ENCODE measurements around the gene TTBK1. TPM values are rescaled to one million over a fixed set of nuclear protein-coding genes. Genes with fewer than 3 reads are reported as not detected.
A peak's percentile ranks its signal among the peaks of the same experiment; 100 is the strongest.

The TTBK1 gene
- total RNA-seq, 2 experiments from 2014 or later, result 0.09 to 0.11 TPM

- intact Hi-C loops (cut with micrococcal nuclease), result no loop called here
- ATAC-seq, result no peak
- ChIA-PET CTCF (interaction anchor here (1.2 kb wide), 1 partner anchor 22 kb away, joined by 4 read pairs; the partner anchor contains the start of gene DNPH1), POLR2A (no interaction called here)
- Mint-ChIP-seq H3K4me1 (ENCODE audit: low read depth) (peaks cover 31% of the 10 kb centered on the region), H3K27ac (no peak overlapping the region), H3K36me3 (ENCODE audit: low read depth) (no peaks in the 10 kb centered on the region), H3K4me3 (no peak overlapping the region), H3K9me3 (no peaks in the 10 kb centered on the region), H3K27me3 (peaks cover 29% of the 10 kb centered on the region)
- no peak for TF ChIP-seq CTCF (IDR thresholded peaks at IDR 0.05)
- DNase-seq, result peak; percentile 49
These were observed 7.7 kb downstream of the TTBK1 start for GRCh38 chr6:43250992-43251373.

- H3K36me3 Mint-ChIP-seq (ENCODE audit: low read depth), result no peaks in the 10 kb centered on the region
- no peak for TF ChIP-seq CTCF (IDR thresholded peaks at IDR 0.05)
- no peak for DNase-seq
- no peak overlapping the region for H3K27ac Mint-ChIP-seq
- no peaks in the 10 kb centered on the region for H3K9me3 Mint-ChIP-seq
- ChIA-PET CTCF (interaction anchor here (1.6 to 2.8 kb wide), 4 partner anchors 9 to 145 kb away, joined by 3 to 14 read pairs (median 4); partner anchors contain the start of gene DNPH1), POLR2A (no interaction called here)
- no peak for ATAC-seq
- H3K4me1 Mint-ChIP-seq (ENCODE audit: low read depth), result peaks cover 28% of the 10 kb centered on the region
- peaks cover 25% of the 10 kb centered on the region for H3K27me3 Mint-ChIP-seq
- intact Hi-C loops (cut with micrococcal nuclease), result no loop called here
- no peak overlapping the region for H3K4me3 Mint-ChIP-seq
These were observed 10.1 kb downstream of the TTBK1 start for GRCh38 chr6:43253401-43253800.

- peaks cover 28% of the 10 kb centered on the region for H3K4me1 Mint-ChIP-seq (ENCODE audit: low read depth)
- DNase-seq (peak; percentile 62), ATAC-seq (peak; percentile 82)
- H3K27ac Mint-ChIP-seq, result no peak overlapping the region
- H3K36me3 Mint-ChIP-seq (ENCODE audit: low read depth), result no peaks in the 10 kb centered on the region
- H3K9me3 Mint-ChIP-seq, result no peaks in the 10 kb centered on the region
- ChIA-PET CTCF (interaction anchor here (0.6 to 2.8 kb wide), 3 partner anchors 25 to 200 kb away, joined by 3 to 14 read pairs (median 3); partner anchors contain the start of gene DNPH1), POLR2A (no interaction called here)
- no peak for TF ChIP-seq CTCF (IDR thresholded peaks at IDR 0.05)
- peaks cover 27% of the 10 kb centered on the region for H3K27me3 Mint-ChIP-seq
- H3K4me3 Mint-ChIP-seq, result no peak overlapping the region
- intact Hi-C loops (cut with micrococcal nuclease), result no loop called here
These were observed 11.0 kb downstream of the TTBK1 start for GRCh38 chr6:43254138-43254817.

GRCh38 chr6:43254846-43255245, 11.6 kb downstream of the TTBK1 start:
- no peak overlapping the region for H3K4me3 Mint-ChIP-seq
- peaks cover 27% of the 10 kb centered on the region for H3K27me3 Mint-ChIP-seq
- no peak for TF ChIP-seq CTCF (IDR thresholded peaks at IDR 0.05)
- ChIA-PET POLR2A (no interaction called here), CTCF (interaction anchor here (2.1 to 2.8 kb wide), 2 partner anchors 26 to 143 kb away, joined by 6 to 14 read pairs; partner anchors contain the start of gene DNPH1)
- H3K9me3 Mint-ChIP-seq, result no peaks in the 10 kb centered on the region
- H3K4me1 Mint-ChIP-seq (ENCODE audit: low read depth), result peaks cover 28% of the 10 kb centered on the region
- ATAC-seq, result no peak
- intact Hi-C loops (cut with micrococcal nuclease), result no loop called here
- no peaks in the 10 kb centered on the region for H3K36me3 Mint-ChIP-seq (ENCODE audit: low read depth)
- DNase-seq, result no peak
- H3K27ac Mint-ChIP-seq, result no peak overlapping the region

GRCh38 chr6:43255408-43256054, 12.2 kb downstream of the TTBK1 start:
- Mint-ChIP-seq H3K36me3 (ENCODE audit: low read depth) (no peaks in the 10 kb centered on the region), H3K4me1 (ENCODE audit: low read depth) (peaks cover 28% of the 10 kb centered on the region), H3K4me3 (no peak overlapping the region), H3K27ac (no peak overlapping the region), H3K9me3 (no peaks in the 10 kb centered on the region), H3K27me3 (peaks cover 27% of the 10 kb centered on the region)
- CTCF ChIA-PET, result interaction anchor here (0.8 to 2.1 kb wide), 3 partner anchors 9 to 252 kb away, joined by 3 to 6 read pairs (median 4); no protein-coding TSS in a partner anchor
- intact Hi-C loops (cut with micrococcal nuclease), result no loop called here
- POLR2A ChIA-PET, result interaction anchor here (1.1 kb wide), 1 partner anchor 25 kb away, joined by 3 read pairs; no protein-coding TSS in a partner anchor
- DNase-seq, result no peak
- ATAC-seq, result no peak
- TF ChIP-seq CTCF (IDR thresholded peaks at IDR 0.05), result no peak

All from activated CD8-positive, alpha-beta T cell treated with anti-CD3 and anti-CD28 coated beads for 36 hours (primary cell).